Uterus (tissue), 2 donors: ENCODE data around the gene DCLK2.

Experiments
- CTCF ChIP-seq, 4 experiments: fragments of 200-600 bp in 2 of 4; fragments of 450-650 bp in 2 of 4; sonication (generic) in 2 of 4; IDR thresholded peaks; one replicate each; pipeline ENCODE4 v1.5.1; 2016 to 2019; ENCODE audit warnings: antibody characterized with exemption in 4 of 4, mild to moderate bottlenecking in 2 of 4, moderate library complexity in 1 of 4
- POLR2A ChIP-seq, 2 donors: fragments of 450-650 bp; IDR thresholded peaks; one replicate each; pipeline ENCODE4 v1.6.1; 2016; ENCODE audit warnings: antibody characterized with exemption in 2 of 2, mild to moderate bottlenecking in 1 of 2, moderate library complexity in 1 of 2

DNA sequence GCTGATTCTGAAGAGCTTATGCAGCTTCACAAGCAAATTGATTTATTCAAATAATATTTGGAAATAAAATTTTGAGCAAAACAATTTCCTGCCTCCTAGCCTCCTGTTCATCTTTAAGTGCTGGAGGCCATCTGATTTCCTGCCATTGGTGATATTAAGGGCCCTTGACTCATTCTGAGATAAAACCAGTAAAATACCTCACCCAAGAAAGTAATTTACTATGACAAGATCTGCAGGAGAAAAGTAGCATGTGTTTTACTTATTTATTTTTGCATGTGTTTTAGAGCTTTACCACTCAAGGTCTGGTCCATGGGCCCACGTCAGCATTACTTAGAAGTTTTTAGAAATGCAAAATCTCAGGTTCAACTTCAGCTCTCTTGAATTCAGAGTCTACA lies 67.7 kb downstream of the DCLK2 start:
- TF ChIP-seq CTCF (IDR thresholded peaks at IDR 0.05) = no peak
- TF ChIP-seq POLR2A (IDR thresholded peaks at IDR 0.05) = no peak
